Loucy (cell line): ENCODE results near the gene MIGA2.

ENCODE experiments used
- H2AFZ ChIP-seq: fragments of 200-600 bp; sonication (generic); 2 replicates; pipeline ENCODE4 v1.6.0; 2016; ENCODE audit warnings: antibody characterized with exemption, mild to moderate bottlenecking, low read length, moderate library complexity
- H3F3A ChIP-seq: fragments of 200-600 bp; 2 replicates; pipeline ENCODE4 v1.6.0; 2016; ENCODE audit warnings: antibody characterized with exemption, low read depth, mild to moderate bottlenecking
- H3K27me3 ChIP-seq: fragments of 200-600 bp; sonication (generic); 2 replicates; pipeline ENCODE4 v1.6.1; 2014; ENCODE audit warnings: low read length, mild to moderate bottlenecking; ENCODE audit not compliant: insufficient read depth, poor library complexity, severe bottlenecking
- H3K36me3 ChIP-seq: fragments of 200-600 bp; sonication (generic); 2 replicates; pipeline ENCODE4 v1.6.1; 2016; ENCODE audit warnings: low read length; ENCODE audit not compliant: insufficient read depth
- H3K4me1 ChIP-seq: fragments of 200-600 bp; sonication (generic); 2 replicates; pipeline ENCODE4 v1.5.1; 2014; ENCODE audit warnings: low read length, mild to moderate bottlenecking; ENCODE audit not compliant: insufficient read depth, poor library complexity, severe bottlenecking
- H3K4me2 ChIP-seq: fragments of 200-600 bp; sonication (generic); 2 replicates; pipeline ENCODE4 v1.6.0; 2014; ENCODE audit warnings: antibody characterized with exemption, low read length, low read depth, mild to moderate bottlenecking; ENCODE audit not compliant: poor library complexity, severe bottlenecking
- H3K4me3 ChIP-seq: fragments of 200-600 bp; sonication (generic); 2 replicates; pipeline ENCODE4 v1.5.1; 2014; ENCODE audit warnings: low read length, mild to moderate bottlenecking, mixed read lengths; ENCODE audit not compliant: poor library complexity, severe bottlenecking
- H3K79me2 ChIP-seq: fragments of 200-600 bp; sonication (generic); 2 replicates; pipeline ENCODE4 v1.6.1; 2014; ENCODE audit warnings: low read length; ENCODE audit not compliant: insufficient read depth
- H3K9ac ChIP-seq: fragments of 200-600 bp; sonication (generic); 2 replicates; pipeline ENCODE4 v1.6.0; 2014; ENCODE audit warnings: mild to moderate bottlenecking, low read depth, low read length, moderate library complexity; ENCODE audit not compliant: poor library complexity, severe bottlenecking
- H3K9me2 ChIP-seq: fragments of 200-600 bp; sonication (generic); replicated peaks from 2 replicates; pipeline ENCODE4 v1.6.1; 2016; ENCODE audit warnings: low read depth, low read length, mixed read lengths
- H3K9me3 ChIP-seq: fragments of 200-600 bp; sonication (generic); 2 replicates; pipeline ENCODE4 v1.6.1; 2014; ENCODE audit warnings: mild to moderate bottlenecking, antibody characterized with exemption, low read length, low read depth; ENCODE audit not compliant: insufficient read depth
- H4K20me1 ChIP-seq: fragments of 200-600 bp; sonication (generic); 2 replicates; pipeline ENCODE4 v1.6.0; 2014; ENCODE audit warnings: antibody characterized with exemption, low read length, mild to moderate bottlenecking; ENCODE audit not compliant: insufficient read depth, poor library complexity, severe bottlenecking
- CTCF ChIP-seq: fragments of 200-600 bp; sonication (generic); conservative IDR thresholded peaks from 2 replicates; pipeline ENCODE4 v1.5.1; 2014; ENCODE audit warnings: mild to moderate bottlenecking, antibody characterized with exemption, low read length
- EZH2phosphoT487 ChIP-seq: fragments of 200-600 bp; IDR thresholded peaks from 2 replicates; pipeline ENCODE4 v1.6.1; 2018; ENCODE audit warnings: antibody characterized with exemption, mild to moderate bottlenecking, moderate library complexity, borderline replicate concordance

Gene MIGA2

DNA sequence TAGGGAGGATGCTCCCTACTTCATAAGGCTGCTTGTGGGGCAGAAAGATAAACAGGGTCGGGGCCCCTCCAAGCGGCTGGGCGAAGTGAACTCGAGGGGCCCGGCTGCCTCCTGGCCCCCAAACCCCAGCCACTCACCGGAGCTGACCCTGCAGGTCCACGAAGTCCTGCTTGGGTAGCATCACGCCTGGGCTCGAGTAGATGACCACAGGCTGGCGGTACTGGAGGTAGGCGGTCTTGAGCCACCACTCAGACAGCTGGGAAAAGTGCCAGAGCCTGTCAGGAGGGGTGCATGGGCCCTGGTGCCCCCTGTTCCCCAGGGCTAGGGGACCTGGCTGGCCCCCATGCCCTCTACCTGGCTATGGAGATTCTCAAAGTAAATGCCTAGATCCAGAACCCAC, 67.6 kb downstream of the MIGA2 start:
- Histone ChIP-seq H3K27me3 (no peaks in the 10 kb centered on the region), H3K9me3 (no peaks in the 10 kb centered on the region), H3K4me1 (no peaks in the 10 kb centered on the region), H2AFZ (no peak overlapping the region), H3K79me2 (no peaks in the 10 kb centered on the region), H3K4me3 (no peak overlapping the region), H3K36me3 (no peaks in the 10 kb centered on the region), H3K4me2 (no peak overlapping the region), H3K9me2 (no peaks in the 10 kb centered on the region), H4K20me1 (no peaks in the 10 kb centered on the region), H3K9ac (no peak overlapping the region), H3F3A (no peaks in the 10 kb centered on the region)
- no peak for TF ChIP-seq EZH2phosphoT487
- TF ChIP-seq CTCF = no peak

- Histone ChIP-seq H3K9me3 (no peaks in the 10 kb centered on the region), H3K9me2 (no peaks in the 10 kb centered on the region), H3K36me3 (no peaks in the 10 kb centered on the region), H3F3A (no peaks in the 10 kb centered on the region), H3K79me2 (no peaks in the 10 kb centered on the region), H4K20me1 (no peaks in the 10 kb centered on the region), H2AFZ (no peak overlapping the region), H3K4me2 (no peak overlapping the region), H3K4me1 (no peaks in the 10 kb centered on the region), H3K4me3 (no peak overlapping the region), H3K27me3 (no peaks in the 10 kb centered on the region), H3K9ac (no peak overlapping the region)
- TF ChIP-seq EZH2phosphoT487 (no peak), CTCF (no peak)
Measured at GRCh38 chr9:129105857-129106694, 69.7 kb downstream of the MIGA2 start.

- H3K4me2 ChIP-seq = no peak overlapping the region
- H3K4me3 ChIP-seq = no peak overlapping the region
- H3K27me3 ChIP-seq = no peaks in the 10 kb centered on the region
- no peaks in the 10 kb centered on the region for H3K36me3 ChIP-seq
- no peaks in the 10 kb centered on the region for H3F3A ChIP-seq
- no peaks in the 10 kb centered on the region for H4K20me1 ChIP-seq
- no peaks in the 10 kb centered on the region for H3K4me1 ChIP-seq
- no peaks in the 10 kb centered on the region for H3K9me2 ChIP-seq
- H3K9ac ChIP-seq = no peak overlapping the region
- peaks cover 13% of the 10 kb centered on the region for H3K79me2 ChIP-seq
- H2AFZ ChIP-seq = no peak overlapping the region
- no peaks in the 10 kb centered on the region for H3K9me3 ChIP-seq
- TF ChIP-seq CTCF = no peak
- no peak for TF ChIP-seq EZH2phosphoT487
Measured at GRCh38 chr9:129107651-129108050, 71.2 kb downstream of the MIGA2 start.
